Measurements from ENCODE around the gene PNMA1. TPM values are rescaled to one million over a fixed set of nuclear protein-coding genes. Genes with fewer than 3 reads are reported as not detected.
A peak's percentile ranks its signal among the peaks of the same experiment; 100 is the strongest.

The PNMA1 gene
- total RNA-seq, 1 donor from 2014 or later: 30.2 TPM

- intact Hi-C loops (cut with DNase I): loop anchor here (10.0 kb wide), 1 partner anchor 327 kb away; the partner anchor contains the start of genes ALDH6A1 and LIN52
- peak overlapping the region; percentile 83 to 92 for H3K4me3 ChIP-seq
- no peak for TF ChIP-seq CTCF (IDR thresholded peaks at IDR 0.05)
- no peaks in the 10 kb centered on the region for H3K9me3 ChIP-seq
- H3K27ac ChIP-seq: peak overlapping the region; percentile 98 to 99
- no peaks in the 10 kb centered on the region for H3K27me3 ChIP-seq
- H3K4me1 ChIP-seq: peaks cover 46 to 85% of the 10 kb centered on the region in 2 donors
- no peaks in the 10 kb centered on the region for H3K36me3 ChIP-seq
- DNase-seq (ENCODE audit: low spot score in 2 of 2): no peak
These were observed 43.8 kb upstream of the PNMA1 start for GRCh38 chr14:73757876-73758391.

- Histone ChIP-seq H3K4me3 (peak overlapping the region in 1 of 2 donors; percentile 92), H3K4me1 (peaks cover 48 to 85% of the 10 kb centered on the region in 2 donors), H3K9me3 (no peaks in the 10 kb centered on the region), H3K36me3 (no peaks in the 10 kb centered on the region), H3K27ac (peak overlapping the region; percentile 98 to 99), H3K27me3 (no peaks in the 10 kb centered on the region)
- no peak for DNase-seq (ENCODE audit: low spot score in 2 of 2)
- intact Hi-C loops (cut with DNase I): loop anchor here (10.0 kb wide), 1 partner anchor 327 kb away; the partner anchor contains the start of genes ALDH6A1 and LIN52
- no peak for TF ChIP-seq CTCF (IDR thresholded peaks at IDR 0.05)
These were observed 43.2 kb upstream of the PNMA1 start for GRCh38 chr14:73757381-73757780.

- peak overlapping the region in 1 of 2 donors; percentile 50 for H3K4me3 ChIP-seq
- H3K27ac ChIP-seq: peak overlapping the region; percentile 98 to 99
- intact Hi-C loops (cut with DNase I): loop anchor here (2.0 to 10.0 kb wide), 2 partner anchors 15 to 329 kb away; partner anchors contain the start of genes ALDH6A1 and LIN52
- no peak for TF ChIP-seq CTCF (IDR thresholded peaks at IDR 0.05)
- H3K4me1 ChIP-seq: peaks cover 51 to 85% of the 10 kb centered on the region in 2 donors
- no peaks in the 10 kb centered on the region for H3K9me3 ChIP-seq
- H3K27me3 ChIP-seq: no peaks in the 10 kb centered on the region
- no peak for DNase-seq (ENCODE audit: low spot score in 2 of 2)
- H3K36me3 ChIP-seq: no peaks in the 10 kb centered on the region
These were observed 41.3 kb upstream of the PNMA1 start for GRCh38 chr14:73755434-73756014.

- TF ChIP-seq CTCF (IDR thresholded peaks at IDR 0.05): no peak
- Histone ChIP-seq H3K9me3 (no peaks in the 10 kb centered on the region), H3K4me3 (peak overlapping the region; percentile 4 to 50), H3K27me3 (no peaks in the 10 kb centered on the region), H3K27ac (peak overlapping the region; percentile 98 to 99), H3K4me1 (peaks cover 56 to 90% of the 10 kb centered on the region in 2 donors), H3K36me3 (no peaks in the 10 kb centered on the region)
- intact Hi-C loops (cut with DNase I): loop anchor here (2.0 to 10.0 kb wide), 3 partner anchors 14 to 330 kb away; partner anchors contain the start of genes ALDH6A1 and LIN52
- no peak for DNase-seq (ENCODE audit: low spot score in 2 of 2)
These were observed 40.8 kb upstream of the PNMA1 start for GRCh38 chr14:73754911-73755360.

GRCh38 chr14:73753887-73754795 lies 40.0 kb upstream of the PNMA1 start:
- H3K4me1 ChIP-seq: peaks cover 60 to 98% of the 10 kb centered on the region in 2 donors
- no peaks in the 10 kb centered on the region for H3K9me3 ChIP-seq
- no peaks in the 10 kb centered on the region for H3K36me3 ChIP-seq
- no peaks in the 10 kb centered on the region for H3K27me3 ChIP-seq
- peak overlapping the region; percentile 98 to 99 for H3K27ac ChIP-seq
- no peak for DNase-seq (ENCODE audit: low spot score in 2 of 2)
- no peak for TF ChIP-seq CTCF (IDR thresholded peaks at IDR 0.05)
- intact Hi-C loops (cut with DNase I): loop anchor here (2.0 to 10.0 kb wide), 4 partner anchors 13 to 331 kb away; partner anchors contain the start of genes ALDH6A1 and LIN52
- H3K4me3 ChIP-seq: peak overlapping the region; percentile 24 to 50

Measured in ascending aorta (tissue), 2 donors.